ENCODE measurements around the gene ISM1. TPM values are rescaled to one million over a fixed set of nuclear protein-coding genes. Genes with fewer than 3 reads are reported as not detected.
"Not testable (repeated sequence)": the region's sequence is repeated elsewhere in the genome, so short reads cannot be mapped to it uniquely, and the experiment has no call there.

The ISM1 gene
- polyA plus RNA-seq, 3 donors = 3.9 to 4.4 (median 4.3) TPM

DNA sequence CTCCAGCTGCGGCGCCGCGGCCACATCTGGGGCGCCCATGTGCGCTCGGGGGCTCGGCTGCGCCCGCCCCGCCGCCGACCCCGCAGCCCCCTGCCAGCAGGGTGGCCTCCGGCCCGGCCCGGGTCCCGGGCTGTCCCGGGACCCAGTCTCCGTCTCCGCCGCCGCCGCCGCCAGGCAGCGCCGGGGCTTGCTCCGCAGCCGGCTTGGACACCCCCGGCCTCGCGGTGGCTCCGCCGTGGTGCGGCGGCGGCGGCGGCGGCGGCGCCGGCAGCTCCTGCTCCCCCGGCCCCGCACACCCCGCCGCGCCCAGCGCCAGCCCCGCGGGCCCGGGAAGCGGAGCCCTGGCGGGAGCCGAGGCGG lies 219 bp downstream of the ISM1 start:
- DNase-seq (ENCODE audit: low read depth in 3 of 3, low spot score in 2 of 3) = no peak

DNA sequence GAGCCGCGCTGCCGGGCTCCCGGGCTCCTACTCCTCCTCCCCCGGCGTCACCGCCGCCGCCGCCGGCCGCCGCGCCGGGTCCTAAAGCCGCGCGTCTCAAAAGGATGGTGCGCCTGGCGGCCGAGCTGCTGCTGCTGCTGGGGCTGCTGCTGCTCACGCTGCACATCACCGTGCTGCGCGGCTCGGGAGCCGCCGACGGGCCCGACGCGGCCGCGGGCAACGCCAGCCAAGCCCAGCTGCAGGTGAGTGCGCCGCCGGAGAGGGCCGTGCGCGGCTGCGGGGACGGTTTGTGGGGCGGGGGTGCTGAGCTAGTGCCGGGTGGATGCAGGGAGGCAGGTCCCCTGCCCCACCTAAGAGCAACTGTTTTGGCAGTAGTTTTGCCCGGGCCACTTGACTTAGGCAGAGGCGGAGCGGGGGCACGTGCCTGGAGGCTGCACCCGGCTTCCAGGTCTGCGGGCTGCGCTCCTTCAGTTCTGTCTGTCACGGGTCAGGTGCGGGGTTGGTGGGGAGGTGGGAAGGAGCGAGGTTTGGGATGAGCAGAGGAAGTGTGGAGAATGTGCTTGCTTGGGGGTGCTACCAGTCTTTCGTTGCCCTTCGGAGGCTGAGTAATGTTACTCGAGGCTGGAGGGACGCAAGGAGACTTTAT lies 722 bp downstream of the ISM1 start:
- DNase-seq (ENCODE audit: low read depth in 3 of 3, low spot score in 2 of 3) = peak in 1 of 3 donors; percentile 32

DNA sequence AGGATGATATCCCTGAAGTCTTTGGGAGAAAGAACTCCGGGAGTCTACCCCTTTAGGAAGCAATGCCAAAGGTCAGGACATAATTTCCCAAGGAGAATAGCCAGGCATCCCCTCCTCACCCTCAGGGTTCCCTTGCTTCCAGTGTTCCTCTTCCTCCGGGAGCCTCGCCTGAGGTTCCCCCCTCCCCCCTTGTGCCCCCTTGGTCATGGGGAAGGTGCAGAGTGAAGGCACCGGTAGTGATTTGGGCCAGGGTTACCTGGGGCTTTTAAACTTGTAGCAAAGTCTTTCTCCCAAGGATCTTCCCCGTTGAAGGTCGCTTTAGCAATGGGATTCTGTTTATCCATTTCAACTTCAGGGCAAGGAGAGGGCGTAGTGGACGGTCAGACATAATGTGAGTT lies 1.2 kb downstream of the ISM1 start:
- DNase-seq (ENCODE audit: low read depth in 3 of 3, low spot score in 2 of 3) = no peak

DNA sequence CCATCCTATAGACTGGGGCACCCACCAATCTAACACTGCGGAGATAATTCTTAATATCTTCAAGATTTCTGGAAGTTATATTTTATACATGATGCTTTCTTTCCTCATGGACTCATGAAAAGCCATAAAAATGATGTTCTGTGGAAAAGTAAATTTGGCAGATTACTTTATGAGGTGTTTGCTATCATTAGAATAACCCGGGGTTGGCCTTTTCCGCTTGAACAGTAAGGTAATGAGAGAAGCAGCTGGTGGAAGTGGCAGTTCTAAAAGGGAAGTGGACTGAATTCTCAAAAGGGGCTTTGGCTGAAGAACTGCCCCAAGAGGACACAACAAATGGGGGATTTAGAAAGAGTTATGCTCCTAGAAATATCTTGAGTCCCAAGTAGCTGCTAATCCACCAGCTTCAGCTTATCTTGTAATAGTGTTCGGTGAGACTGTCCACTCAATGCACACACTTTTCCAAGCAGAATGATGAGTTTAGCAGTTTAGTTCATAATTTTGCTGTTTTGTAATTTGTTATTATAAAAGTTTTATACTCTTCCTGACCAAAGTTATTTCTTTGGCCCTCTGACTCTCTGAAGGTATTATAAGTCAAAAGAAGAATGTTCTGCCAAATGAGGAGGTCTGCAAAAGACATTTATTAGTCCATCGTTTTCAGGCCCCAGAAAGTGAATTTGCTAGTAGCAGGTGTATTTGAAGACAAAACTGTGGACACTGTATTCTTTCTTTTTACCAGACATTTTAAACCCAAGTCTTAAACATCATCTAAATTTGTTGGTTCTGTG lies 2.9 kb downstream of the ISM1 start:
- DNase-seq (ENCODE audit: low read depth in 3 of 3, low spot score in 2 of 3) = no peak

DNA sequence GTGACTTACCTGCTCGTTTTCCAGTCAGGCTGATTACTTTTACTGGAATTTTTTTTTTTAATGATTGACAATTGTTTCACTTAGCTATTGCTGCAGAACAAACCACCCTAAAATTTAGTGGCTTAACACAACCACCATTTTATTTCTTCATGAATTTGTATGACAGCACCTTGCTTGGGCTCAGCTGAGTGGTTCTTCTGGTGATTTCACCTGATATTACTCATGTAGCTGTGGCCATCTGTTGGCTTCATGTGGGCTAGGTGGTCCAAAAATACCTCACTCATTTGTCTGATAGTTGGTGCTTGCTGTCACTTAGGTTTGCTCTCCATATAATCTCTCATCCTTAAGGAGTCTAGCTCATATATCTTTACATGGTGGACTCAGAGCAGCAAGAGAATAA lies 5.3 kb downstream of the ISM1 start:
- DNase-seq (ENCODE audit: low read depth in 3 of 3, low spot score in 2 of 3) = no peak

DNA sequence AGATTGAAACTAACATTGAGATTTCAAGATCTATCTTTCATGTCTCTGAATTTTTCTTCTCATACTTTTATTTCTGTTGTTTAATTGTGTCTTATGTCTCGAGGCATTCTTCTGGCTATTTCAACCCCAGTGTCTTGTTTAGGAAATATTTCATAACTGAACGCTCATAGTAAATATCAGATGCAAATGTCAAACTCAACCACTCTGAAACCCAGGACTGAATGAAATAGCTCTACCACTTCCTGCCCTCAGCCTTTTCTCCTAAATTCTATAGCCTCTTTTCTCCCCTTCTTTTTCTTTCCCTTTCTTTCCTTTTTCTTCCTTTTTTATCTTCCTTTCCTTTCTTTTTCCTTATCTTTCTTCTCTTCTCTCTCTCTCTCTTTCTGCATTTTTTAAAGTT lies 7.7 kb downstream of the ISM1 start:
- no peak for DNase-seq (ENCODE audit: low read depth in 3 of 3, low spot score in 2 of 3)

DNA sequence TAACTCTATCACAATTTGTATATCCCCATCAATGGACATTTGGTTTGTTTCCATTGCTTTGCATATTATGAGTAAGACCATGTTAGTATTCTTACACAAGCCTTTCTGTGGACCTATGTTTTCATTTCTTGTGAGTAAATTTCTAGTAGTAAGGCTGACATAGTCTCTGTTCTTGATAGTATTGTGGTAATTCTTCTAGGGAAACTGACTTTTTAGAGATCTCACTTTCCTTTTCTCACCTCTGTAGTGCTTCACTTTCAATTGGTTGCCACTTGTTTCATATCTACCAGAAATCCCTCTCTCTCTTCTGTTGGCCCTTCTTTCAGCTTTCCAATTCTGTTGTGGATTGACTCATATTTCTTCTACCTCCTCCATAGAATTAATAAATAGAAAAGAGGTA lies 8.5 kb downstream of the ISM1 start:
- no peak for DNase-seq (ENCODE audit: low read depth in 3 of 3, low spot score in 2 of 3)

DNA sequence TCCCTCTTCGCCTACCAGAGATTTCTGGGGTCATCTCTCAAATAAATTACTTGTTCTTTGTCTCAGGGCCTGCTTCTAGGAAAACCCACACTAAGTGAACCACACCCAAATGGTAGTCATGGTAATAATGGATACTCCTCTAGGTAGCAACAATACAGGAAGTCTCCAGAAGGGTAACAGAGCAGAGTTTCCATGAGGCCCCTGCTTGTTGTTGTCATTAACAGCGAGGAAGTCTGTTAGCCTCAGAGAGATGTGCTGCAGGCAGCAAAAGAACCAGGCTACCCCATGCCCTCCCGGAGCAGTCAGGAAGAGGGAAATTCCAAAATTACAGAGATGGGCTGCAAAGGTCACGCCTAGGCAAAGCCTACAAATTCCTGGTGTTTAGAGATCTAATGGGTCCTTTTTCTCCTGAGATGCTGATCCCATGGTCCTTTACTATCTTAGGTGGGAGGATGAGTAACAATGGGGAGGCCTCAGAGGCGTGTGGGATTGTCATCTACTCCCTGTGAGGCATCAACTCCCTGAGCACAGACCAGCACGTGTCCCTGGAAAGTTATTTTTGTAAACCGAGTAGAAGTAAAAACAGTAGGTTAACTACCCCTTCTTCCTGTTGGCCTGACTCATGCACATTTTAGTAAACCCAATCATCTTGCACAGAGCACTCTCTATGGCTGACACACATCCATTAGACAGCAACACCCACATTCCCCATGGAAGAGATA lies 10.1 kb downstream of the ISM1 start:
- peak in 1 of 3 donors; percentile 35 for DNase-seq (ENCODE audit: low read depth in 3 of 3, low spot score in 2 of 3)

DNA sequence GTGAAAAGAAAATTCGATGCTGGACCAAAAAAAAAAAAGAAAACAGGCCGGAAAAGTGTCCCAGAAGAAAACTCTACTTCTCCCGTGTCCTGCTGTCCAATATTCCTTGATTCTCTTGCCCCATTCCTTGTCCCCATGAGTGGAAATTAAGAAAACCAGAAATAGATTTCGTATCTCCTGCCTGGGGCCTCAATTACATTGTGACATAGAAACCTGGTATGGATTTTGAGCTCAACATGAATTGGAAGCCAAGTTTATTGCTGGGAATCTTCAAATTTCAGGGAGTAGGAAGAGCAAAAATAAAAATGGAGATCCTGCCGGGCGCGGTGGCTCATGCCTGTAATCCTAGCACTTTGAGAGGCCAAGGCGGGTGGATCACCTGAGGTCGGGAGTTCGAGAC lies 11.9 kb downstream of the ISM1 start:
- no peak for DNase-seq (ENCODE audit: low read depth in 3 of 3, low spot score in 2 of 3)

DNA sequence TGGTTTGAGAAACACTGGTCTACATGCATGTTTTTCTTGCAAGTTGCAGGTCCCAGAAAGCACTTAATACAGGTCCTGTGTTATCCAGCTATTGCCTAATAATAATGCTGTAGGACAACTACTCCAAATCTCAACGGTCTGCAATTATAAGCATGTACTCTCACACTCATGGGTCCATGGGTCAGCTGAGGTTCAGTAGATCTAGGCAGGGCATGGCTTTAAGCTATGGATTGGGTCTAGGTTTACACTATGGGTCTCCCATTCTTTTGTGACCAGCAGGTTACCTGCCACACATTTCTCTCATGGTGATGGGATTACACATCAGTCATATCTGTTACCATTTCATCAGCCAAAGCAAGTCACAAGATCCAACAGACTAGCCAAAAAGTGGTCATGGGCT lies 13.9 kb downstream of the ISM1 start:
- DNase-seq (ENCODE audit: low read depth in 3 of 3, low spot score in 2 of 3) = no peak

DNA sequence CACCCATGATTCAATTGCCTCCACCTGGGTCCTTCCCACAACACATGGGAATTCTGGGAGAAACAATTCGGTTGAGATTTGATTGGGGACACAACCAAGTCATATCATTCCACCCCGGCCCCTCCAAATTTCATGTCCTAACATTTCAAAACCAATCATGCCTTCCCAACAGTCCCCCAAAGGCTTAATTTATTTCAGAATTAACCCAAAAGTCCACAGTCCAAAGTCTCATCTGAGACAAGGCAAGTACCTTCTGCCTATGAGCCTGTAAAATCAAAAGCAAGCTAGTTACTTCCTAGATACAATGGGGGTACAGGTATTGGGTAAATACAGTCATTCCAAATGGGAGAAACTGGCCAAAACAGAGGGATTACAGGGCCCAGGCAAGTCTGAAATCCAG lies 15.3 kb downstream of the ISM1 start:
- not testable (repeated sequence) for DNase-seq (ENCODE audit: low read depth in 3 of 3, low spot score in 2 of 3)

DNA sequence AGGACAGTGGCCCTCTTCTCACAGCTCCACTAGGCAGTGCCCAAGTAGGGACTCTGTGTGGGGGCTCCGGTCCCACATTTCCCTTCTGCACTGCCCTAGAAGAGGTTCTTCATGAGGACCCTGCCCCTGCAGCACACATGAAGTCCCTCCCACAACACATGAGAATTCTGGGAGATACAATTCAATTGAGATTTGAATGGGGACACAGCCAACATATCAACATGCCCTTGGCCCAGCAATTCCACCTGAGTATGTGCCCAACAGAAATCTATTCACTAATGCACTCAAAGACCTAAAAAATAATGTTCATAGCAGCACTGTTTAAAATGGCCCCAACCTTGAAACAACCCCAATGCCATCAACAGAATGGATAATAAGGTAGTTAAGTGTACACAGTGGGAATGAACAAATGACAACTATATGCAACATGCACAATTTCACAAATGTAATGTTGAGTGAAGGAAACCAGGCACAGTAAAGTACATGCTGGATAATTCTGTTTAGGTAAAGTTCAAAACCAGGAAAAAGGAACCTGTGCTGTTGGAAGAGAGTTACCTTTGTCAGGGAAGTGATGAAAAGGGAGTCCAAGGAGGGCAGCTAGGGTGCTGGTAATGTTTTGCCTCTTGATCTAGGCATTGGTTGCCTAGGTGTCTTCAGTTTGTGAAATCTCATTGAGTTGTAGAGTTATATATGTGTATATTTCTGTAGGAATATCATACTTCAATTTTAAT lies 16.1 kb downstream of the ISM1 start:
- no peak for DNase-seq (ENCODE audit: low read depth in 3 of 3, low spot score in 2 of 3)

DNA sequence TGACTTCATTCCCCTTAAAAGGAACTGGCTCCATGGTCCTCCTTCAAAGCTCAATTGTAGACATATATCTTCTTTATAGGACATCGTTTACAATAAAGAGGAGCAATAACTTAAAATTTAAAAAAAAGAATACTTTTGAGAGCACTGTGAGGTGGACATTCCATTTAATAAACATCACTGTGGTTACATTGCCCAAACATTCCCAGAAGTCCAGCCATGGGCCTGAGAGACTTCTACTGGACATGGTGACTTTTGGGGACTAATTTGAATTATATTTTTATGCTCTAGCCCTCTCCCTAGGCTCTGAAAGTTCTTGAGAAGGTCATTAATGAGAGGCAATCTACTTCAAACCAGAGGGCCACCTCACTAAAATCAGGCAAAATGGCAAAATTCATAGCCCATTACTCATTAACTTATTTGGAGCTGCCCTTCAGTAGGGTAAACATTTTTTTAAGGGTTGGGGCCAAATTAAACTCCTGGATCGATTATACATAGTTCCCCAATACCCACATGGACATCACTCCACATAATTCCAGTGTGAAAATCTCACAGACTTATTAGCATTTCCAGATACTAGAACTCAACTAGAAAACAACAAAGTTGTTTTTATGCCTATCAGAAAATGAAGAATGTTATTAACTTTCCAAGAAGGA lies 17.1 kb downstream of the ISM1 start:
- no peak for DNase-seq (ENCODE audit: low read depth in 3 of 3, low spot score in 2 of 3)

DNA sequence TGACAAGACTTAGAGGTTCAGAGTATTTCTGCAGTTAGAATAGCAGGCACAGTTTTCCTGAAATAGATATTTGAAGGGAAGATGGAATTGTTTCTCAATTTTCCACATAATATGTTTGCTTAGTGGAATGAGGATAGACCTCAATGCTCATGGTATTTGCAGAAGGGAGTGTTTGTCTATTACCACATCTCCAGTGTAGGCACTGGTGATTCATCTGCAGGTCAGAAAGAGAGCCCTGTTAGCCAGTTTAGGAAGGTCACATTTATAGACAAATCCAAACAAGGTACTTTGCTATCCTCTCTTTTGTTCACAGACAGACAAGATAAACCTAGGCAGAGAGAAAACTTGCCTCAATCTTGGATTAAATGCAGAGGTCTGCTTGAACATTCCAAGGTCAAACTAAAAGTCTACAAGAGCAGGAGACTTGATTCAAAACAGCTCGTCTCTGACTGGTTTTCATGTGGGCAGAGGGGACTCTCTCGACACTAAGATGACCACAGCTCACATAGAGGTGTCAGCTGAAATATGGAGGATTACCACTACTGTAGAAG lies 22.8 kb downstream of the ISM1 start:
- no peak for DNase-seq (ENCODE audit: low read depth in 3 of 3, low spot score in 2 of 3)

DNA sequence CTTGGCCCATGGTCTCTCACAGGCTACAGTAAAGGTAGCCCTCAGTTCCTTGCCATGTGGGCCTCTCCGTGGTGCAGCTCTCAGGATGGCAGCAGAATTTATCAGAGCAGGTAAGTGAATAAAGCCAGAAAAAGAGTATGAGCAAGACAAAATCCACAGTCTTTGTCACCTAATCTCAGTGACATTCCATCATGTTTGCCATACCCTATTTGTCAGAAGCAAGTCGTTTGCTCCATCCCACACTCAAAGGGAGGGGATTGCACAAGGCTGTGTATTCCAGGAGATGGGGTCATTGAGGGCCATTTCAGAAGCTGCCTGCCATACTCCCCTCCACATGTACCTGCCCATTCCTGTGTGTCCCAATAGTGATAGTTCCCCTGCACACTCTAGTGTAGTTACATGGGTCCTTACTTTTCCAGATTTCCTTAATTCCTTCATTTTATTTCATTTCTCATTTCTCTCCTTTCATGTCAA lies 24.2 kb downstream of the ISM1 start:
- DNase-seq (ENCODE audit: low read depth in 3 of 3, low spot score in 2 of 3) = no peak

DNA sequence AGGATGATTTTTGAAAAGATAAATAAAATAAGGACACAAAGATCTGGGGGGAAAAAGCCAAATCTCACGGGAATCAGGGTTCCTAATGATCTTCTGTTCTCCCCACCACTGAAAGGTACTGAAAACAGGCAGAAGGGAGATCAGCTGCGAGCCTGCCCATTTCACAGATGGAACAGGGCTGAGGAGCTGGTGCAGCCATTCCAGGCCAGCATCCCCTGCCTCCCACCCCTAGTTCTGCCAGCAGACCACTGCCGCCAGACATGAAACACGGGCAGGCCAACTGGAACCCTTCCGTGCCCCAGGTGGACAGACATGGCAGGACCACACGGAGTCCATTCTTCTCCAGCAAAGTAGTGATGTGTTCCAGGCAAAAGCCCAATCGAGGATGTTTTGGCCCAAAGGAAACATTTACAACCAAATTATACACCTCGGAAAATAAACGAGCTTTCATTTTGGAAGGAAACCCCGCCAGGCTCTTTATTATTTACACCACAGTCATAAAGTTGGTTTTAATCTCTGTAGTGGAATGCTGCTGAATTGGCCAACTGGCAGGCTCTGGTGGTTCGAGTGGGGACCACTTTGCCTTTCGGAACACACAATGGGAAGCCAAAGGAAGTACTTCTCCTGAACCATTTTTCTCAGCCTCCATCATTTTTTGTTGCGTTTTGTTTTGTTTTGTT lies 28.2 kb downstream of the ISM1 start:
- DNase-seq (ENCODE audit: low read depth in 3 of 3, low spot score in 2 of 3) = no peak

DNA sequence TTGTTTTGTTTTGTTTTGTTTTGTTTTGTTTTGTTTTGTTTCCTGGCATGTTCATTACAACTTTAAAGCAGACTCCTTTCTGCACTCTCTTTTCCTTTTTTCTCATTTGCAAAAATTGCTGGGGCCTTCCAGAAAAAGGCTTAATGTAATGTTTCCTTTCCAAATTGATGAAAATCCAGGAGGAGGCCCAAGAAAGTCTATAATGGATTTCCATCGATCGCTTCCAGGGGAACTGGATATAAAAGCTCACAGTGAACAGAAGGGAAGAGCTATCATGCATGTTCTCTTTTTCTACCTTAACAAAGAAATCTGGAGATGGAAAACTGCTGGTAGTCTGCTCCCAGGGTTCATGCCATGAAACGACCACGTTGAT lies 28.7 kb downstream of the ISM1 start:
- no peak for DNase-seq (ENCODE audit: low read depth in 3 of 3, low spot score in 2 of 3)

DNA sequence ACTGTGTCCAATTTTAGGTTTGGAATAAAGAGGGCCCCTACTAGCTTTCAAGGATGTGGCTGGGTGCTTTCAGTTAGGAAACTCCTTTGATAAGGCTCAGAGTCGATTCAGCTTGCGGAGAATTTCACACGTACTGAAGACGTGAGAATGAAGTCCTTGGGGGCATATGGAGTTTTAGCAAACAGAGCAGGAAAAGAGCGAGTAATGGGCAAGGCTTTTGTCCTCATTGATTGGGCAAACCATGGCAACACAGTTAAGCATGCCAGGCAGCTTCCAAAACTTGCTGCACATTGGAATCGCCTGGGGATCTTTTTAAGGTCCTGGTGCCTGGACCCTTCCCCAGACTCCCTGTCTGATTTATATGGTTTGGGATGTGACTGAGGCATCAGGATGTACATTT lies 29.2 kb downstream of the ISM1 start:
- no peak for DNase-seq (ENCODE audit: low read depth in 3 of 3, low spot score in 2 of 3)

DNA sequence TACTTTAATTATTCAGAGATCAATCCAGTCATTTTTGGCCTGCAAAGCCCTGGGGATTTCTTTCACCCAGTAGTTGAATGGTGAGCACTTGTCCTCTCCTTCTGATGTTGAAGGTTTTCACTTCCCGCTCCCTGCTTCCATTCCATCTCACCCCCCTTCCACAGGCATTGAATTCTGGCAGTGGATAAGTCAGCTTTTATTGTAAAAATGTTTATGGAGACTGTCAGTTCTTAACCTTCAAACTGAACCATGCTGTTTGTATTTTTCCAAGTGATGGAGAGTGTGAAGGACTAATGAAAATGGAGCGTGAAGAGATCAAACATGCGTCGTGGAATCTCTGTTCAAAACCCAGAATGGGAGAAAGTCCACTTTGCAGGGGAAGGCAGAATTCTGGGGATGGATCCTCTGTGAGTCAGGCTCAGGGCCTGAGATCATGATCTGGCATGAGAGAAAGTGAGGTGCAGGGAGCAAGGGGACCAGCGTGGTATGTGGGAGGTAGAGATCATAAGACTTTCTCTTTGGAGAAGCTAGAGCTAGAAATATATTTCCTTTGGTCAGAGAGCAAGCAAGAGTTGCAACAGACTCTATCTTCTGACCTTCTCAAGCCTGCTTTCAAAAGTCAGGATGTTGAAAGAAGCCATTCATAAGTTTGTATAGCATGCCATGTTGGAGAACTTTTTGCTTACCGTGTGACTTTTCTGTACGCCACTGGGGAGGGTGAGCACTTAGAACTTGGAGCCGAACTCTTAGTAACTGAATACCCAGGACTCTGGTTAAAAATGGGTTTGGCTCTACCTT lies 30.2 kb downstream of the ISM1 start:
- no peak for DNase-seq (ENCODE audit: low read depth in 3 of 3, low spot score in 2 of 3)
